GM13977 (cell line): ENCODE results near the gene LAMA5.

Experiments used
- DNase-seq: peaks from one replicate; pipeline ENCODE4 v3.0.0; 2012; ENCODE audit warnings: low spot score
- CTCF ChIP-seq: IDR thresholded peaks from 2 replicates; pipeline ENCODE4 v1.5.1; 2012; ENCODE audit warnings: mild to moderate bottlenecking, control low read depth; ENCODE audit not compliant: insufficient read depth; ENCODE audit errors: extremely low read depth, missing control alignments
- in situ Hi-C: fragments of 300-500 bp; cut with MboI; formaldehyde crosslinking; loops from one replicate; pipeline ENCODE4 v1.12.0; 2022; ENCODE audit warnings: low sequenced_read_pairs, low pct_unique_long_range_greater_than_20kb, mixed read lengths, inconsistent platforms; ENCODE audit not compliant: unreplicated experiment

The LAMA5 gene

GRCh38 chr20:62313460-62314338 is 53.4 kb downstream of the LAMA5 start:
- DNase-seq: no peak
- in situ Hi-C loops: no loop called here
- TF ChIP-seq CTCF: no peak

- in situ Hi-C loops: no loop called here
- no peak for TF ChIP-seq CTCF
- no peak for DNase-seq
These were observed 54.1 kb downstream of the LAMA5 start for GRCh38 chr20:62313021-62313420.

- no peak for TF ChIP-seq CTCF
- no peak for DNase-seq
- in situ Hi-C loops: no loop called here
These were observed 54.5 kb downstream of the LAMA5 start for GRCh38 chr20:62312662-62312977.

- in situ Hi-C loops: no loop called here
- no peak for DNase-seq
- TF ChIP-seq CTCF: no peak
These were observed 55.1 kb downstream of the LAMA5 start for GRCh38 chr20:62311832-62312661.

GRCh38 chr20:62311150-62311549 is 56.0 kb downstream of the LAMA5 start:
- no peak for TF ChIP-seq CTCF
- DNase-seq: no peak
- in situ Hi-C loops: no loop called here

GRCh38 chr20:62310757-62311121 is 56.4 kb downstream of the LAMA5 start:
- in situ Hi-C loops: no loop called here
- no peak for DNase-seq
- no peak for TF ChIP-seq CTCF
